Stimulated activated naive CD8-positive, alpha-beta T cell treated with anti-CD3 and anti-CD28 coated beads, Interleukin-15, Interleukin-2, amounts not matched to agents 100 ng/mL and 50 ng/mL, for 24 hours (primary cell): Measurements from ENCODE around the gene SPA17.

Experiments used
- H3K27ac Mint-ChIP-seq: one replicate; pipeline ENCODE4 v1.8.0; 2021; ENCODE audit warnings: mild to moderate bottlenecking, mixed read lengths
- H3K27me3 Mint-ChIP-seq: one replicate; pipeline ENCODE4 v1.8.0; 2021; ENCODE audit warnings: mixed read lengths
- H3K36me3 Mint-ChIP-seq: one replicate; pipeline ENCODE4 v1.8.0; 2021; ENCODE audit warnings: low read depth, mixed read lengths
- H3K4me1 Mint-ChIP-seq: one replicate; pipeline ENCODE4 v1.8.0; 2021; ENCODE audit warnings: low read depth, mixed read lengths
- H3K4me3 Mint-ChIP-seq: one replicate; pipeline ENCODE4 v1.8.0; 2021; ENCODE audit warnings: mild to moderate bottlenecking, mixed read lengths
- H3K9me3 Mint-ChIP-seq: one replicate; pipeline ENCODE4 v1.8.0; 2021; ENCODE audit warnings: mixed read lengths

The SPA17 gene

GRCh38 chr11:124681421-124681820, 7.7 kb downstream of the SPA17 start:
- H3K27ac Mint-ChIP-seq: no peak overlapping the region
- H3K4me3 Mint-ChIP-seq: no peak overlapping the region
- peaks cover 4% of the 10 kb centered on the region for H3K36me3 Mint-ChIP-seq
- H3K9me3 Mint-ChIP-seq: peaks cover 20% of the 10 kb centered on the region
- H3K27me3 Mint-ChIP-seq: no peaks in the 10 kb centered on the region
- no peaks in the 10 kb centered on the region for H3K4me1 Mint-ChIP-seq

GRCh38 chr11:124682443-124682842, 8.7 kb downstream of the SPA17 start:
- Mint-ChIP-seq H3K9me3 (peaks cover 27% of the 10 kb centered on the region), H3K4me3 (no peak overlapping the region), H3K27ac (no peak overlapping the region), H3K27me3 (no peaks in the 10 kb centered on the region), H3K4me1 (no peaks in the 10 kb centered on the region), H3K36me3 (peaks cover 4% of the 10 kb centered on the region)

GRCh38 chr11:124693142-124693541, 19.4 kb downstream of the SPA17 start:
- Mint-ChIP-seq H3K9me3 (no peaks in the 10 kb centered on the region), H3K4me1 (no peaks in the 10 kb centered on the region), H3K4me3 (no peak overlapping the region), H3K27me3 (no peaks in the 10 kb centered on the region), H3K27ac (no peak overlapping the region), H3K36me3 (no peaks in the 10 kb centered on the region)

GRCh38 chr11:124699547-124699946, 25.8 kb downstream of the SPA17 start:
- Mint-ChIP-seq H3K27ac (no peak overlapping the region), H3K27me3 (peaks cover 18% of the 10 kb centered on the region), H3K4me3 (no peak overlapping the region), H3K9me3 (peaks cover 7% of the 10 kb centered on the region), H3K36me3 (no peaks in the 10 kb centered on the region), H3K4me1 (no peaks in the 10 kb centered on the region)

- H3K36me3 Mint-ChIP-seq: no peaks in the 10 kb centered on the region
- no peaks in the 10 kb centered on the region for H3K4me1 Mint-ChIP-seq
- H3K27ac Mint-ChIP-seq: no peak overlapping the region
- no peak overlapping the region for H3K4me3 Mint-ChIP-seq
- H3K9me3 Mint-ChIP-seq: peaks cover 7% of the 10 kb centered on the region
- peaks cover 18% of the 10 kb centered on the region for H3K27me3 Mint-ChIP-seq
Observed at GRCh38 chr11:124700028-124700427, 26.3 kb downstream of the SPA17 start.

- no peak overlapping the region for H3K27ac Mint-ChIP-seq
- peaks cover 7% of the 10 kb centered on the region for H3K27me3 Mint-ChIP-seq
- no peak overlapping the region for H3K4me3 Mint-ChIP-seq
- peaks cover 12% of the 10 kb centered on the region for H3K36me3 Mint-ChIP-seq
- H3K9me3 Mint-ChIP-seq: peaks cover 5% of the 10 kb centered on the region
- no peaks in the 10 kb centered on the region for H3K4me1 Mint-ChIP-seq
Observed at GRCh38 chr11:124707829-124708228, 34.1 kb downstream of the SPA17 start.

- Mint-ChIP-seq H3K4me3 (no peak overlapping the region), H3K27ac (no peak overlapping the region), H3K36me3 (peaks cover 7% of the 10 kb centered on the region), H3K27me3 (peaks cover 33% of the 10 kb centered on the region), H3K9me3 (peaks cover 5% of the 10 kb centered on the region), H3K4me1 (peaks cover 2% of the 10 kb centered on the region)
Observed at GRCh38 chr11:124712392-124712791, 38.7 kb downstream of the SPA17 start.

- Mint-ChIP-seq H3K27ac (no peak overlapping the region), H3K36me3 (no peaks in the 10 kb centered on the region), H3K4me3 (no peak overlapping the region), H3K27me3 (peaks cover 59% of the 10 kb centered on the region), H3K9me3 (no peaks in the 10 kb centered on the region), H3K4me1 (peaks cover 16% of the 10 kb centered on the region)
Observed at GRCh38 chr11:124716591-124716990, 42.9 kb downstream of the SPA17 start.

GRCh38 chr11:124717421-124717785, 43.7 kb downstream of the SPA17 start:
- H3K36me3 Mint-ChIP-seq: no peaks in the 10 kb centered on the region
- no peaks in the 10 kb centered on the region for H3K9me3 Mint-ChIP-seq
- H3K27ac Mint-ChIP-seq: no peak overlapping the region
- peaks cover 24% of the 10 kb centered on the region for H3K4me1 Mint-ChIP-seq
- H3K4me3 Mint-ChIP-seq: peak overlapping the region; percentile 74
- H3K27me3 Mint-ChIP-seq: peaks cover 59% of the 10 kb centered on the region

- Mint-ChIP-seq H3K27ac (no peak overlapping the region), H3K4me3 (peak overlapping the region; percentile 74), H3K36me3 (no peaks in the 10 kb centered on the region), H3K4me1 (peaks cover 27% of the 10 kb centered on the region), H3K27me3 (peaks cover 59% of the 10 kb centered on the region), H3K9me3 (no peaks in the 10 kb centered on the region)
Observed at GRCh38 chr11:124717786-124718651, 44.3 kb downstream of the SPA17 start.

GRCh38 chr11:124718801-124719200, 45.1 kb downstream of the SPA17 start:
- H3K27me3 Mint-ChIP-seq: peaks cover 59% of the 10 kb centered on the region
- H3K4me1 Mint-ChIP-seq: peaks cover 27% of the 10 kb centered on the region
- no peaks in the 10 kb centered on the region for H3K9me3 Mint-ChIP-seq
- H3K27ac Mint-ChIP-seq: no peak overlapping the region
- no peak overlapping the region for H3K4me3 Mint-ChIP-seq
- no peaks in the 10 kb centered on the region for H3K36me3 Mint-ChIP-seq

- Mint-ChIP-seq H3K27ac (no peak overlapping the region), H3K27me3 (peaks cover 52% of the 10 kb centered on the region), H3K9me3 (no peaks in the 10 kb centered on the region), H3K36me3 (no peaks in the 10 kb centered on the region), H3K4me3 (no peak overlapping the region), H3K4me1 (peaks cover 32% of the 10 kb centered on the region)
Observed at GRCh38 chr11:124719534-124719933, 45.8 kb downstream of the SPA17 start.

- no peak overlapping the region for H3K4me3 Mint-ChIP-seq
- peaks cover 38% of the 10 kb centered on the region for H3K27me3 Mint-ChIP-seq
- peaks cover 47% of the 10 kb centered on the region for H3K4me1 Mint-ChIP-seq
- no peaks in the 10 kb centered on the region for H3K36me3 Mint-ChIP-seq
- H3K27ac Mint-ChIP-seq: no peak overlapping the region
- no peaks in the 10 kb centered on the region for H3K9me3 Mint-ChIP-seq
Observed at GRCh38 chr11:124722176-124722575, 48.5 kb downstream of the SPA17 start.

GRCh38 chr11:124724979-124725718, 51.4 kb downstream of the SPA17 start:
- Mint-ChIP-seq H3K36me3 (no peaks in the 10 kb centered on the region), H3K9me3 (no peaks in the 10 kb centered on the region), H3K4me3 (no peak overlapping the region), H3K27me3 (peaks cover 14% of the 10 kb centered on the region), H3K27ac (no peak overlapping the region), H3K4me1 (peaks cover 38% of the 10 kb centered on the region)

- no peak overlapping the region for H3K4me3 Mint-ChIP-seq
- H3K36me3 Mint-ChIP-seq: no peaks in the 10 kb centered on the region
- peaks cover 38% of the 10 kb centered on the region for H3K4me1 Mint-ChIP-seq
- H3K27ac Mint-ChIP-seq: no peak overlapping the region
- peaks cover 12% of the 10 kb centered on the region for H3K27me3 Mint-ChIP-seq
- no peaks in the 10 kb centered on the region for H3K9me3 Mint-ChIP-seq
Observed at GRCh38 chr11:124725719-124726105, 52.0 kb downstream of the SPA17 start.
